H1 (cell line): ENCODE data around the gene CDK4. TPM values are rescaled to one million over a fixed set of nuclear protein-coding genes. Genes with fewer than 3 reads are reported as not detected.

Source experiments
- CTCF ChIA-PET: fragments of 300-600 bp; sonication (Branson Sonifier 250); formaldehyde crosslinking; loops from one replicate; lab custom pipeline; 2021; ENCODE audit not compliant: partially characterized antibody; lab: Charles Lee
- POLR2A ChIA-PET: fragments of 300-600 bp; sonication (Branson Sonifier 250); formaldehyde crosslinking; loops from one replicate; lab custom pipeline; 2021; ENCODE audit warnings: inconsistent platforms; ENCODE audit not compliant: partially characterized antibody; lab: Charles Lee
- DNase-seq, 2 experiments: peaks; one replicate each; pipeline versions ENCODE4 v3.0.0 to v3.0.0-alpha.2; 2010 to 2022; ENCODE audit warnings: low spot score in 2 of 2, low read depth in 1 of 2, mixed read lengths in 1 of 2
- FAIRE-seq: peaks from 2 replicates; lab custom pipeline; 2011; peaks lifted over from hg19 to GRCh38; lab: Jason Lieb, UNC
- H2AFZ ChIP-seq: 2 replicates; pipeline ENCODE4 v1.8.1; 2012; ENCODE audit warnings: low read length, inconsistent platforms
- H2AK5ac ChIP-seq: 2 replicates; pipeline ENCODE4 v1.6.1; 2013; ENCODE audit warnings: low read depth, low read length
- H2BK120ac ChIP-seq: replicated peaks from 2 replicates; pipeline ENCODE3; 2013; ENCODE audit warnings: low read depth, low read length, inconsistent platforms
- H2BK12ac ChIP-seq: 2 replicates; pipeline ENCODE4 v1.6.1; 2013; ENCODE audit warnings: low read depth, low read length
- H2BK15ac ChIP-seq: 2 replicates; pipeline ENCODE4 v1.6.1; 2013; ENCODE audit warnings: low read length
- H2BK20ac ChIP-seq: 2 replicates; pipeline ENCODE4 v1.6.1; 2013; ENCODE audit warnings: low read length
- H2BK5ac ChIP-seq: 2 replicates; pipeline ENCODE4 v1.6.1; 2013; ENCODE audit warnings: low read depth, low read length
- H3K14ac ChIP-seq: 2 replicates; pipeline ENCODE4 v1.6.1; 2013; ENCODE audit warnings: inconsistent platforms; ENCODE audit not compliant: insufficient read length
- H3K18ac ChIP-seq: 2 replicates; pipeline ENCODE4 v1.6.1; 2013; ENCODE audit warnings: low read length; ENCODE audit errors: extremely low read depth
- H3K23ac ChIP-seq: 2 replicates; pipeline ENCODE4 v1.6.1; 2013; ENCODE audit warnings: inconsistent platforms; ENCODE audit not compliant: insufficient read length
- H3K23me2 ChIP-seq: 2 replicates; pipeline ENCODE4 v1.6.1; 2013; ENCODE audit warnings: low read depth, low read length
- H3K27ac ChIP-seq: 2 replicates; pipeline ENCODE4 v1.6.1; 2011; ENCODE audit warnings: low read depth, low read length, inconsistent platforms
- H3K27me3 ChIP-seq, 4 experiments: replicated peaks in 1 of 4; 1 replicate in 1 of 4; 2 replicates in 3 of 4; pipeline versions ENCODE4 v1.6.1 to v1.8.1; 2011 to 2013; ENCODE audit warnings: low read length in 3 of 4, mild to moderate bottlenecking in 3 of 4, inconsistent platforms in 2 of 4, mixed read lengths in 2 of 4, moderate library complexity in 1 of 4; ENCODE audit not compliant: control insufficient read depth in 3 of 4, insufficient read depth in 3 of 4; ENCODE audit errors: extremely low read depth in 1 of 4
- H3K36me3 ChIP-seq, 4 experiments: 2 replicates each; pipeline versions ENCODE4 v1.6.1 to v1.8.1; 2011 to 2013; ENCODE audit warnings: mild to moderate bottlenecking in 4 of 4, low read length in 3 of 4, moderate library complexity in 2 of 4, control low read depth in 1 of 4, inconsistent platforms in 1 of 4; ENCODE audit not compliant: insufficient read depth in 4 of 4, control insufficient read depth in 2 of 4
- H3K4ac ChIP-seq: replicated peaks from 2 replicates; pipeline ENCODE3; 2013; ENCODE audit warnings: low read length, low read depth, mixed read lengths, inconsistent platforms; ENCODE audit not compliant: insufficient read length
- H3K4me1 ChIP-seq, 4 experiments: replicated peaks in 1 of 4; 1 replicate in 1 of 4; 2 replicates in 3 of 4; pipeline versions ENCODE4 v1.6.1 to v1.8.1; 2011 to 2013; ENCODE audit warnings: low read length in 3 of 4, inconsistent platforms in 2 of 4, mixed read lengths in 1 of 4; ENCODE audit not compliant: insufficient read depth in 4 of 4, control insufficient read depth in 3 of 4
- H3K4me2 ChIP-seq, 2 experiments: 2 replicates each; pipeline versions ENCODE4 v1.6.1 to v1.8.1; 2011 to 2013; ENCODE audit warnings: low read depth in 2 of 2, low read length in 2 of 2, control low read depth in 1 of 2, inconsistent platforms in 1 of 2, mild to moderate bottlenecking in 1 of 2; ENCODE audit not compliant: insufficient read depth in 1 of 2
- H3K4me3 ChIP-seq, 4 experiments: fragments of 200-600, 300-600 bp in 1 of 4; sonication (generic), shearing (Covaris generic), sonication (Bioruptor Twin) in 1 of 4; 2 replicates each; pipeline versions ENCODE4 v1.5.1 to v1.8.1; 2011 to 2016; ENCODE audit warnings: low read length in 4 of 4, low read depth in 3 of 4, control low read depth in 2 of 4, inconsistent platforms in 2 of 4, mild to moderate bottlenecking in 2 of 4, mixed read lengths in 1 of 4, moderate library complexity in 1 of 4; ENCODE audit not compliant: insufficient read depth in 2 of 4; ENCODE audit errors: extremely low read depth in 1 of 4
- H3K56ac ChIP-seq: replicated peaks from 2 replicates; pipeline ENCODE3; 2013; ENCODE audit warnings: low read depth, mild to moderate bottlenecking, mixed read lengths, low read length, inconsistent platforms; ENCODE audit not compliant: insufficient read length
- H3K79me1 ChIP-seq: 2 replicates; pipeline ENCODE4 v1.6.1; 2013; ENCODE audit warnings: low read depth, low read length, control low read depth
- H3K79me2 ChIP-seq, 2 experiments: 2 replicates each; pipeline versions ENCODE4 v1.6.1 to v1.8.1; 2012 to 2013; ENCODE audit warnings: low read length in 2 of 2, mild to moderate bottlenecking in 2 of 2, inconsistent platforms in 1 of 2; ENCODE audit not compliant: insufficient read depth in 2 of 2, control insufficient read depth in 1 of 2
- H3K9ac ChIP-seq, 4 experiments: replicated peaks in 1 of 4; 1 replicate in 1 of 4; 2 replicates in 3 of 4; pipeline versions ENCODE4 v1.6.1 to v1.8.1; 2011 to 2013; ENCODE audit warnings: low read depth in 3 of 4, low read length in 3 of 4, control low read depth in 2 of 4, mild to moderate bottlenecking in 2 of 4, moderate library complexity in 2 of 4, inconsistent platforms in 1 of 4; ENCODE audit errors: extremely low read depth in 1 of 4
- H3K9me3 ChIP-seq, 2 experiments: 2 replicates each; pipeline versions ENCODE4 v1.6.1 to v1.8.1; 2012 to 2013; ENCODE audit warnings: mild to moderate bottlenecking in 2 of 2, moderate library complexity in 2 of 2, control low read depth in 1 of 2, inconsistent platforms in 1 of 2, low read depth in 1 of 2, low read length in 1 of 2, mixed read lengths in 1 of 2; ENCODE audit not compliant: insufficient read depth in 2 of 2
- H4K20me1 ChIP-seq, 2 experiments: replicated peaks in 1 of 2; 2 replicates each; pipeline versions ENCODE3 to v1.8.1; 2011 to 2013; ENCODE audit warnings: inconsistent platforms in 2 of 2, low read length in 2 of 2, mild to moderate bottlenecking in 1 of 2; ENCODE audit not compliant: insufficient read depth in 2 of 2, control insufficient read depth in 1 of 2
- H4K5ac ChIP-seq: 2 replicates; pipeline ENCODE4 v1.6.1; 2013; ENCODE audit warnings: low read length, low read depth, mixed read lengths, inconsistent platforms; ENCODE audit not compliant: insufficient read length
- H4K8ac ChIP-seq: 2 replicates; pipeline ENCODE4 v1.8.0; 2013; ENCODE audit warnings: mild to moderate bottlenecking, moderate library complexity, low read length, inconsistent platforms; ENCODE audit not compliant: insufficient read depth; ENCODE audit errors: extremely low read depth
- H4K91ac ChIP-seq: replicated peaks from 2 replicates; pipeline ENCODE3; 2013; ENCODE audit warnings: low read length, mixed read lengths, inconsistent platforms; ENCODE audit not compliant: insufficient read length
- ASH2L ChIP-seq: fragments of 200-600, 300-600 bp; sonication (generic); IDR thresholded peaks from one replicate; pipeline ENCODE4 v1.7.1; 2017; ENCODE audit warnings: low read length
- CEBPB ChIP-seq: IDR thresholded peaks from 2 replicates; pipeline ENCODE4 v1.6.1; 2012; ENCODE audit warnings: low read depth, low read length
- EZH2 ChIP-seq: fragments of 200-600 bp; sonication (generic); IDR thresholded peaks from 2 replicates; pipeline ENCODE4 v1.7.1; 2012; ENCODE audit warnings: low read depth, mild to moderate bottlenecking, moderate library complexity, low read length, inconsistent platforms; ENCODE audit not compliant: severe bottlenecking
- GABPA ChIP-seq: IDR thresholded peaks from 2 replicates; pipeline ENCODE4 v1.6.1; 2011; ENCODE audit warnings: mild to moderate bottlenecking, low read length, moderate library complexity, borderline replicate concordance; ENCODE audit not compliant: insufficient read depth
- JUND ChIP-seq: IDR thresholded peaks from 2 replicates; pipeline ENCODE4 v1.6.1; 2011; ENCODE audit warnings: mild to moderate bottlenecking, improper control_type of control experiment, low read length
- KDM4A ChIP-seq: IDR thresholded peaks from one replicate; pipeline ENCODE4 v1.7.1; 2012; ENCODE audit warnings: low read depth, mild to moderate bottlenecking, moderate library complexity, low read length, inconsistent platforms; ENCODE audit not compliant: severe bottlenecking
- NRF1 ChIP-seq: IDR thresholded peaks from 2 replicates; pipeline ENCODE4 v1.6.1; 2011; ENCODE audit warnings: mild to moderate bottlenecking, low read depth, low read length, improper control_type of control experiment
- POLR2A ChIP-seq, 2 experiments: IDR thresholded peaks; 1 replicate in 1 of 2; 2 replicates in 1 of 2; pipeline ENCODE4 v1.6.1; 2011; ENCODE audit warnings: low read depth in 2 of 2, low read length in 2 of 2, mild to moderate bottlenecking in 2 of 2; ENCODE audit errors: control extremely low read depth in 1 of 2
- POLR2AphosphoS5 ChIP-seq: IDR thresholded peaks from 2 replicates; pipeline ENCODE4 v1.6.1; 2011; ENCODE audit warnings: low read depth, low read length
- SAP30 ChIP-seq: fragments of 300-600 bp; sonication (generic); IDR thresholded peaks from 2 replicates; pipeline ENCODE4 v1.7.1; 2012; ENCODE audit warnings: low read length, moderate library complexity, mild to moderate bottlenecking, inconsistent platforms; ENCODE audit not compliant: insufficient read depth, insufficient replicate concordance
- SP1 ChIP-seq: IDR thresholded peaks from 2 replicates; pipeline ENCODE4 v1.6.1; 2011; ENCODE audit warnings: low read depth, low read length
- SRF ChIP-seq: IDR thresholded peaks from 2 replicates; pipeline ENCODE4 v1.6.1; 2011; ENCODE audit warnings: mild to moderate bottlenecking, low read depth, low read length, moderate library complexity
- SUZ12 ChIP-seq: fragments of 200-600 bp; sonication (generic); IDR thresholded peaks from 2 replicates; pipeline ENCODE4 v1.6.1; 2012; ENCODE audit warnings: mild to moderate bottlenecking, inconsistent platforms, low read length, moderate library complexity, mixed read lengths
- TBP ChIP-seq: IDR thresholded peaks from 2 replicates; pipeline ENCODE4 v1.6.1; 2011; ENCODE audit warnings: low read depth, low read length, improper control_type of control experiment
- TEAD4 ChIP-seq: IDR thresholded peaks from 2 replicates; pipeline ENCODE4 v1.6.1; 2012; ENCODE audit warnings: low read depth, low read length, inconsistent platforms, mixed read lengths
- WGBS, 2 experiments: shearing (Covaris generic) in 1 of 2; methylation state at CpG; one replicate each; pipeline versions ENCODE4 v1.1.6 to v1.1.7; 2013 to 2015; ENCODE audit warnings: low lambda C conversion rate in 2 of 2, mixed read lengths in 2 of 2, inconsistent platforms in 1 of 2, low coverage in 1 of 2, missing lambda C conversion rate in 1 of 2; ENCODE audit not compliant: insufficient replicate concordance in 2 of 2, insufficient coverage in 1 of 2, insufficient read length in 1 of 2; ENCODE audit errors: extremely low coverage in 1 of 2, missing lambda C conversion rate in 1 of 2; 5-methylcytosine and 5-hydroxymethylcytosine counted together
- polyA plus RNA-seq, 7 experiments: library from polyadenylated mRNA; depleted of rRNA in 3 of 7; stranded (reverse) in 5 of 7; unstranded in 2 of 7; fragments of >200 nt in 5 of 7; fragments of 200-250 nt in 2 of 7; gene quantifications; 1 replicate in 5 of 7; 2 replicates in 1 of 7; 4 replicates in 1 of 7; pipeline versions ENCODE4 v1.2.1 to v1.2.3, GENCODE V29; 2011 to 2013; ENCODE audit warnings: missing spikeins in 2 of 7, mixed read lengths in 2 of 7
- total RNA-seq: library from RNA; stranded (reverse); fragmentation: NEBNext Ultra II Directional; extraction: Animal tissue kit (Norgen Biotek cat#: 25700); gene quantifications from 2 replicates; pipeline ENCODE4 v1.2.1, GENCODE V29; 2021

The CDK4 gene
- total and polyA plus RNA-seq, 2 of the 8 experiments (the other 6 are each of a cell fraction or from before 2014, with no cell fraction given): 174 to 368 TPM

GRCh38 chr12:57795354-57795753, 43.2 kb upstream of the CDK4 start:
- Histone ChIP-seq H3K14ac (no peak overlapping the region), H2BK5ac (no peak overlapping the region), H3K79me2 (no peaks in the 10 kb centered on the region), H3K27ac (no peak overlapping the region), H4K5ac (no peak overlapping the region), H3K4me1 (no peaks in the 10 kb centered on the region), H3K4me3 (no peak overlapping the region), H3K23ac (no peak overlapping the region), H4K91ac (no peak overlapping the region), H3K9me3 (no peaks in the 10 kb centered on the region), H3K4ac (no peak overlapping the region), H3K56ac (no peak overlapping the region)
- TF ChIP-seq SAP30 (no peak), SUZ12 (no peak), EZH2 (no peak), ASH2L (no peak), TBP (no peak), SRF (no peak), NRF1 (no peak), TEAD4 (no peak), CEBPB (no peak), KDM4A (no peak), POLR2A (IDR thresholded peaks at IDR 0.05; ENCODE audit: control extremely low read depth in 1 of 2, low read depth in 2 of 2, low read length in 2 of 2) (no peak), GABPA (no peak), SP1 (no peak), POLR2AphosphoS5 (no peak), JUND (no peak)
- TF ChIP-seq, all 59 proteins: peak for 0
- Histone ChIP-seq H4K8ac (no peak overlapping the region), H3K18ac (no peak overlapping the region), H2BK120ac (no peak overlapping the region), H2AK5ac (no peak overlapping the region), H3K4me2 (no peak overlapping the region), H2BK12ac (no peak overlapping the region), H2BK20ac (no peak overlapping the region), H3K36me3 (peaks cover 2 to 37% (median 20%) of the 10 kb centered on the region in 4 experiments; a peak in 7 of 8 replicates), H3K79me1 (no peaks in the 10 kb centered on the region; the same call in 1 of the 2 replicates), H3K9ac (no peak overlapping the region), H3K27me3 (no peaks in the 10 kb centered on the region), H3K23me2 (no peaks in the 10 kb centered on the region), H2BK15ac (no peak overlapping the region), H2AFZ (no peak overlapping the region), H4K20me1 (no peaks in the 10 kb centered on the region)
- DNase-seq: no peak
- ChIA-PET CTCF (interaction anchor here (0.7 to 8.3 kb wide), 3 partner anchors 8 to 1348 kb away, joined by 3 to 56 read pairs (median 14); partner anchors contain the start of gene TSFM), POLR2A (interaction anchor here (1.2 to 3.1 kb wide), 2 partner anchors 12 to 15 kb away, joined by 3 to 10 read pairs; partner anchors contain the start of gene TSFM)
- FAIRE-seq: no peak
- WGBS, 2 experiments: 96% methylated on average over 6 of the region's 6 CpGs; no CpG with 5 or more reads in 1 of the 2 experiments
